IPS-11a (cell line): ENCODE measurements around the gene SPOP.
"Not testable (repeated sequence)": the region's sequence is repeated elsewhere in the genome, so short reads cannot be mapped to it uniquely, and the experiment has no call there.

Experiments
- H3K4me3 ChIP-seq: one replicate; pipeline ENCODE4 v1.5.1; 2013; ENCODE audit warnings: low read depth, low read length, control low read depth

SPOP gene

DNA sequence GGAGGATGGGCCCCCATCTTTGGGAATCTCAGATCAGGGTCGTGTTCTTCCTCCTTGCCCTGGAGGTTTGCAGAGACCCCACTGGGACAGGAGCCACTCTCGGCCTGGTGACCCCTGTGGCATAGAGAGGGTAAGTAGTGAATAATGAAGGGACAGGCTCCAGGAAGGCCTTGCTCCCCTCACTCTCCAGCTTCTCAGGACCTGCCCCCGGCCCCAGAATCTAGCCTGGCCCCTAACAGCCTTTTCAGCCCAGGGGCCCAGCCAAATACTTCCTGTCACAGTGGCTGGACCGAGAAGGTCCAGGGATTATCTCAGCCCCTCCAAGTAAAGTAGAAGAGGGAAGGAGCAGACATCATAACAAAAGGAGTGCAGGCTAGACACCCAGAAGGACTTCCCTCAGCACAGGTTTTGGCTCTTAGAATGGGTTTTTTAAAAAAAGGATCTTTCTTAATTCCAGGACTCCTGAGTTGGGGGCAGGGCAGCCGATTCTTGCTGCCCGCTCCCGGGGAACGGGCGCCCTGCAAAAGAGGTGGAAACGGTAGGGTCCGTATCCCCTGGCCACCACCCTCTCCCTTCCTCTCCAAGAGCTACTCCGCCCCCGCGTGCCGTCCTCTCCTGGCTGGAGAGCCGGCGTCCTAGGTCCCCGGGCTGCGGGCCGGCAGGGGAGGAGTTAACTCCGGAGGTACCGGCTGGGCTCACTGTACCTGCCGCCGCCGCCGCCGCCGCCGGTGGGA is 102.8 kb downstream of the SPOP start:
- H3K4me3 ChIP-seq = peak overlapping the region; percentile 33

DNA sequence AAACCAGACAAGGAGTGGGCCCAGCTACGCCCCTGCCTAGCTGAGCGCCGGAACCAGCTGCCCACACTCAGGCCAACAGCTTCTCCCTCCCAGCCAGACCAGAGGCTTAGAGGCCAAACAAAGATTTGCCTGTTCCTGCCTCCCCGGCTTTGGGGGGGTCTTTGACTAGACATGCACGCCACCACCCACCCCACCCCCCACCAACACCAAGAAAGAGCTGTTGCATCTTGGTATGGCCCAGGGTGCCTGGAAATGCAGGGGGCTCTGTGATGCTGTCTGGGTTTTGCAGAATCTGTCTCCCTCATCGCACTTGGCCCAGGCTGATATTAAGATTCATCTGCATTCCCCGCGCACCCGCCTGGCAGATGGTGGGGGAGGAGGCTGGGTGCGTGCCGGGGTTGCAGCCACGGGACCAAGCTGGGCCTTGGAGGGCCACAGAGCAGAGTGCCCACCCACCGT is 103.5 kb downstream of the SPOP start:
- no peak overlapping the region for H3K4me3 ChIP-seq

DNA sequence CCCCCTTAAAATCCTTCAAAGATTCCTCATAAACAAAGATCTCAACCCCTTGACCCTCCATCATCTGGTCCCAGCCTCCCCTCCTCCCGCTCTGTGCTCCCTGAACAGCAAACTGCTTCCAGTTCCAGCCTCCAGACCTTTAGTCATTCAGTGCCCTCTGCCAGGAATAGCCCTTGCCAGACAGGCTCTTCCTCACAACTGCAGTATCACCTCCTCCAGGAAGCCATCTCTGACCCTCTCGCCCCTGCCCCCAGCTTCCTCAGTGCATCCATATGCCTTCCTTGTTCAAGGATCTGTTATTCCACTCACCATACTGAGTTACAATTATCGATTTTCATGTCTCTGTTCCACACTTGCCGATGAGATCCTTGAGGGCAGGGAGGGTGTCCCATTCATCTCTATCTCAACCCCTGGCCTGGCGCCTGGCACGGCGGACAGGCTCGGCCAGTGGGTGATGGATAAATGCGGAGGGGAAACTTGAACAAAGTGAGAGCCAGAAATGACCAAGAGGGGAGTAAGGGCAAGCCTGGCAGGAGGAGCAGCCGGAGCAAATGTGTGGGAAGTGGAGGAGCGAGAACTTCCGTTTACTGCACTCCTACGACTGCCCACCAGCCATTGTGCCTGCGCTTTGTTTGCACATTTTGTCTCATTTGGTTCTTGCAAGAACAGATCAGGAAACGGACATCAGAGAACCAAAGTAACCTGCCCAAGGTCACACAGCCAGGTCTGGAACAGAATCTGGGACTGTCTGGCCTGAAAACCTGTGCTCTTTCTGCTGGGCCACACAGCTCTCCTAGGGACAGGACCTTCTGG is 104.2 kb downstream of the SPOP start:
- H3K4me3 ChIP-seq = no peak overlapping the region

DNA sequence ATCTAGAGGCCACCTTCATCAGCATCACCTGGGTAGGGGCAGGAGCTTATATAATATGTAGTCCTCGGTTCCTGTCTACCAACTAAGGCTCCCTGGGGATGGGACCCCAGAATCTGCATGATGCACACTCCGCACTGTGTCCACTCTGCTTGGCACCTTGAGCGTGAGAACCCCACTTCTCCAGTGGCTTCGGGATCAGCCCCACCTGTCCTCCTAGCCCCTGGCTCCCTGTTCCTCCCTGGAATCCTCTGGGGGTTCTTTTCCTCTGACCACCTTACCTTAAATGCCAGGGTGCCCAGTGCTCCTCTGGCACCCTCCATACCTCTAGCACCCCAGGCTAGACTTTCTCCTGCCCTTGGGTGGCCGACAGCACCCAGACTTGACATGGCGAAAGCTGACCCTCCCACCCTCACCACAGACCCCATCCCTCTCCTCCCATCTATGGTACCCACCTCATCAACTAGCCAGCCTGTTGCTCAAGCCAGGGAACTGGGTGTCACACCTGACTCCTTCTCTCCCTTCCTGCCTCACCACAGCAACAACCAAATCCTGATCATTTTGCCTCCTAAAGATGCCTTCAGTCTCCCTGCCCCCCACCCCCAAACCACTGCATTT is 105.0 kb downstream of the SPOP start:
- H3K4me3 ChIP-seq = no peak overlapping the region

DNA sequence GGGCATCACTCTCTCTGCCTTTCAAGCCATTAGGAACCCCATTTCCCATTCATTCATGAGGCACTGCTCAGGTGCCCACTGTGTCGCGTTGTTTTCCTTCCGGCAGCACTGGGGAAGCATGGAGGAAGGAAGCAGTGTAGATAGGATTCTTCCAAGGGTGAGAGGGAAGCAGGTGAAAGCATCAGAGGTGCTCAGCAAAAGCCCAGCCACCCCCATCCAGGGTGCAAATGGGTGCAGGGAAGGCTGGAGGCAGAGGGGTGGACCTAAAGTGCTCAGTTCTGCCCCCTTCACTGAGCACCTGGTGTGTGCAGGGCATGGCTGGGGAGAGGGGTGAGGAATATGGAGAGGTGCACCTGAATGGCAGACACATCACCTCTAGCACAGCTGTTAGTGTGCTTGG is 105.7 kb downstream of the SPOP start:
- H3K4me3 ChIP-seq = no peak overlapping the region

DNA sequence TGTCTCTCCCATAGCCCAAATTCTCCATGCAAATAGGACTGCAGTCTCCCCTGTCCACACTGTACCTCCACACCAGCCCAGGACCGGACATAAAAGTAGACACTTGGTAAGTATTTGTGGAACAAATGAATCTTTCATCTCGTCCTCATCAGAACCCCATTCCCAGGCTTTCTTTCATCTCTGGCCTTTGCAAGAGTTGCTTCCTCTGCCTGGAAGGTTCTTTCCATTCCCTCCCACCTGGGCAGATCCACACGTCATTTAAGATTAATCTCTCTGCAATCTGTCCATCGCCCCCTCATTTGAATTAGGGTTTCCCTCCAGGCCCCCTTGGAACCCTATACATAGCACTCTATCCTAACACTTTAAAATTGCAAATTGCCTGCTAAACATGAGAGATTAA is 106.1 kb downstream of the SPOP start:
- H3K4me3 ChIP-seq = no peak overlapping the region

DNA sequence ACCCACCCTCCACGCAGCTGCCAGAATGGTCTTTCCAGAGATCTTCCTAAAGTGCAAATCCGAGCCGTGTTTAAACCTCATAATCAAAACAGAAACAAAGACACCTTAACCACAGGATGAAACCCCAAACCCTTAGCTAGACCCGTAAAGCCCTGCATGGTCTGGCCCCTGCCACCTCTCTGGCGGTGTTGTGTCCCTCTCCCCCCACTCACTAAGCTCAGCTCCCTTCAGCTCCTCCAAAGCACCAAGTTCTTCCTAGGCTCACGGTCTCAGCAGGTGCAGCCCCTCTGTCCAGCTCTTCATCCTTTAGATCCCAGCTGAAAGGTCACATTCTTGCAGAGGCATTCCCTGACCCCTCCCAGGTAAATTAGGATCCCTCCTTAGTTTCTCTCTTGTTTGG is 106.6 kb downstream of the SPOP start:
- no peak overlapping the region for H3K4me3 ChIP-seq

DNA sequence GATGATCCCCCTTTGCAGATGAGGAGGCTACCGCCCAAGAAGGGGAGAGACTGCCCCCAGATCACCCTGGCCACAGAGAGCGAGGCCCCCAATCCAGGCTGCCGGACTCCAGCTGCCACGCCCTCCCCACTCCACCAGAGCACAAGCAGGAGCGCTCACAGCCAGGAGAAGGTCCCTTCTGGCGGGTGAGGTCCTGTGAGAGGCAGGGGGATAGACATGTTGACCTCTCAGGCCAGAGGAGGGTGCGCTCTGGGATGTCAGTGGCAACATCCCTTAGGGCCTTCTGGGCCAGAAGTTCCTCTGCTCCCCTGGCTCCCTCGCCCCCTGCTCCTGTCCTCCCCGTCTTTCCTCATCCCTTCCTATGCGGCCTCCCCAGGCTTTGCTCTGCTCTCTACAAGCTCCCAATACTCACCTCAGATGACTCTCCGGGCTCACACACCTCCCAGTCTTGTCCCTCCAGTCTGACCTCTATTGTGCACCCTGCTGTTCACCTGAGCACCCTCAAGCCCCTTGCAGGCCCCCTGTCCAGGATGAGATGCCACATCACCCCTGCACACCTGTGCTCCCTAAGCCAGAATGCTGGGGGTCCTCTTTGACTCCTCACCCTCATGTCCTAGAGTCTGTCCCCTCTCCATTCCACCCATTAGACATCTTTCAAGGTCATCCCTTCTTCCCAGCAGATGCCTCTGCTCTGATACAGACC is 107.2 kb downstream of the SPOP start:
- no peak overlapping the region for H3K4me3 ChIP-seq

DNA sequence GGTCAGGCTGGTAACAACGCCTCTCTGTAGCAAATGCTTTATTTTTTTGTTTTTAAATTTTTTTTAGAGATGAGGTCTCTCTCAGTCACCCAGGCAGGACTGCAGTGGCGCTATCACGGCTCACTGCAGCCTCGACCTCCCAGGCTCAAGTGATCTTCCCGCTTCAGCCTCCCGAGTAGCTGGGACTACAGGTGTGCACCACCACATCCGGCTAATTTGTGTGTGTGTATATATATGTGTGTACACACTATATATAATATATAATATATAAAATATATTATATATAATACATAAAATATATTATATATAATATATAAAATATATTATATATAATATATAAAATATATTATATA is 109.2 kb downstream of the SPOP start:
- not testable (repeated sequence) for H3K4me3 ChIP-seq

DNA sequence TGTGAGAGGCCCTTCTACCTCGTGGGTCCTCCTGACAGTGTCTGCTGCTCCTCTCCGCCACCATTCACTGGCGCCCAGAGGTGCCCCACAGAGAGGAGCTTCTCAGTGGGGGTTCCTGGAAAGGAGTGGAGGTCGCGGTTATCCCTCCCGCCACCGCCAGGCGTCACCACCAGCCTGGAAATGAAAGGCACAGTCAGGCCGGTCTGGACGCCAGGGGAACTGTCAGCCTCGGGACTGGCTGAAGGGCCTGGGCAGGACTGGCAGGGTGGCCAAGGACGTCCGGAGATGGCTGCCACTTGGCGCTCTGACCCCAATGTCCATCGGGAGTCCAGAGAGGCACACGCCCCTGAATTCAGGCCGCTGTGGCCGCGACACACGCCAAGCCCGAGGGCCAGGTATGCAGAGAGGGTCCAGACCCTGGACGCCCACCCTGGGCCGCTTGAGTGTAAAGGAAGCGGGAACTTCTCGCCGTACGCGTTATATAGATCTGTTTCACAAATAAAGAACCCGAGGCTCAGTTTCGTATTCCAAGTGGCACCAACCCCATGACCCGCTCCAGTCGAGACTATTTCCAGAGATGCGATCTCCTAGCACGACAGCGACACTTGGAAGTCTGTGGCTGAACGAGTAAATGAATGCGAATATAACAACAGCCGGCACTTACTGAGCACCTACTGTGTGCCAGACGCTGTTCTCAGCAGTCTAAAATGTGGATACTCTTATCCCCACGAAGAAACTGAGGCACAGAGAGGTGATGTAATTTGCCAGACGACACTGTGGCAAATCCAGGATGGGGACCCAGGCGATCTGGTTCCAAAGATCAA is 109.8 kb downstream of the SPOP start:
- H3K4me3 ChIP-seq = no peak overlapping the region

DNA sequence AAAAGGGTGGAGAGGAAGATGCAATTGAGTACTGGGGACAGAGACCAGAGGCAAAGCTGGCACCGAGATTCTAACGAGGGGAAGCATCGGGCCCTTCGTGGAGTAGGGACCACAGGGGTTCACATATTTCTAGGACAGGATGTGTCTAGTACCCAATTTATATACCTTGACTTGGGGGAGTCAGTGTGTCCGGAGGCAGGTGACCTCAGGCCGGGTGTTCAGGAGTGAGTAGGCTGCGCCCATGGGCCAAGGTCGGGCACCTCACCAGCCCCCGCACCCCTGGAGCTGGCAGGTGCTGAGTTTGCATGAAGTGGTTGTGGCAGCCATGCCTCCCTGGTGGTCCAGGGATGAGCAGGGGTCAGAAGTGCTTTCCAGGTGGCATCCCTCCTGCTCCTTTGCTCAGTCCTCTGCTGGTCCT is 110.8 kb downstream of the SPOP start:
- H3K4me3 ChIP-seq = no peak overlapping the region

DNA sequence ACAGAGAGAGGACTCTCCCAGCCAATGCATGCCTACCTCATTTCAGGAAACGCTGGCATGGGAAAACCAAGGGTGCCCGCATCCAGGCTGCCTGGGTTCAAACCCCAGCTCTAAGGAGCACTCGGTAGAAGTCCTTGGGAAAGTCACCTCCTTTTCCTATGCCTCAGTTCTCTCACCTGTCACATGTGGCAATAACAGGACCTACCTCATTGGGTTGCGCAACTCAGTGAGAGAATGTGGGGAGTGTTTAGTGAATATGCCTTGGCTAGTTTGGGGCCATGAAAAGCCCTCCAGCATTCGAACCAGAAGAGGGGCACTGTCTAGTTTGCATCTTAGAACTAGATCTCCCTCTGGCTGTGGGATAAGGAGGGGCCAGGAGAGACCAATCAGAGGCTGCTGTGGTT is 111.2 kb downstream of the SPOP start:
- H3K4me3 ChIP-seq = no peak overlapping the region

DNA sequence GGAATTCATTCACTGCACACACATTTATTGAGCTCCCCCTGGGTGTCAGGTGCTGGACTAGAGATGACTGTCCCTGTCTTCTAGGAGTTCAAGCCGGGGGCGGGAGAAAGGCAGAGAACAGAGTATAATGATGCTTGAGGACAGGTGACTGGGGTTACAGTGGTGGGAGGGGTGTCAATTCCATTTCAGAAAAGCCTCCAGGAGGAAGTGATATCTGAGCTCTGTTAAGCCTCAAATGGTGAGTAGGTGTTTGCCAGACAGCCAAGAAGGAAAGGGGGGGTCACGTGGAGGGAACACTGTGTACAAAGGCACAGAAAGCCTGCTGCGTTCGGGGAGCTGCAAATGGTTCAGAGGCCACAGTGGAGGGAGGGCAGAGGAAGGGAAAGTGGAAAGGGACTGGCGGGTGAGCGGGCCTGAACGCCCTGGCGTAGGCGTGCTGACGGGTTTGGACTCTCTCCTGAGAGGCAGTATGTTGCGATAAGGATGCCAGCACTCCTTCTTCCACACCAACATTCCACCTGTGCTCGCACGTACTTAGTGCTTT is 111.9 kb downstream of the SPOP start:
- no peak overlapping the region for H3K4me3 ChIP-seq

DNA sequence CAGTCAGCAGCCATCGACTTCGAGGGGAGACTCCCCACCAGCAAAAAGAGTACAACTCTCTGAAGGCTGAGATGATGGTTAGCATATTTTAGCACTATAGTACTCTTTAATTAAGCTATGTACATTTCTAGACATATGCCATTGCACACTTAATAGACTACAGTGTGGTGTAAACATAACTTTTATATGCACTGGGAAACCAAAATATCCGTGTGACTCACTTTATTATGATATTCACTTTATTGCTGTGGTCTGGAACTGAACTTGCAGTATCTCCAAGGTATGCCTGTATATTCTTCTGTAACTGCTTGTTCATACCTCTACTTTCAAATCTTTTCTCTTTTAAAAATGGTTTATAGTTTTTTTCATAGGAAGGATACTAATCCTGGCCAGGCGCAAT is 113.3 kb downstream of the SPOP start:
- H3K4me3 ChIP-seq = no peak overlapping the region

DNA sequence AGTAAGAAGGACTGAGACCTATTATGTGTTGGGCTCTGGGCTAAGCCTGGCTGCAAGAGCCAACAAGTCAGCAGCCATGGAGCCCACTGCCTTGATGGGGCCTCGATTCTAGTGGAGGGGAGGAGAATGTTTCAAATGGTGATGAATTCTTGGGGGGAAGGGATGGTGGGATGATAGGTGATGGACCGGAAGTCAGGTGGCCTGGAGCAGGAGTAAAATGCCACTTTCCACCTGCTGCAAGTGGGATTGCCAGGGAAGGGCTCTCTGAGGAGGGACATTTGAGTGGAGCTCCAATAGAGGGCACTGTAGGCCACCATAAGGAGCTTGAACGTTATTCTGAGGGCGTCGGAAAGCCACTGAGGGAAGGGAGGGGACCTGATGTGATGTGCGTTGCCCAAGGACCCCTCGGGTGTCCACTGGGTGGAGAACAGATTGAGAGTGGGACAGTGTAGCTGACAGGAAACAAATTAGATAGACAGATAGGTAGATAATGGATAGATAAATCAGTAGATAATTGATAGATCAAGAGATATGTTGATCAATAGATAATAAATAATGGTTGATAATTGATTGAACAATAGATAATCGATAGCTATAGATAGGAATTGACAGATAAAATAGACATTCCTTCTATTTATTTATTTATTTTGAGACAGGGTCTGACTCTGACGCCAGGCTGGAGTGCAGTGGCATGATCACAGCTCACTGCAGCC is 120.4 kb downstream of the SPOP start:
- H3K4me3 ChIP-seq = no peak overlapping the region

DNA sequence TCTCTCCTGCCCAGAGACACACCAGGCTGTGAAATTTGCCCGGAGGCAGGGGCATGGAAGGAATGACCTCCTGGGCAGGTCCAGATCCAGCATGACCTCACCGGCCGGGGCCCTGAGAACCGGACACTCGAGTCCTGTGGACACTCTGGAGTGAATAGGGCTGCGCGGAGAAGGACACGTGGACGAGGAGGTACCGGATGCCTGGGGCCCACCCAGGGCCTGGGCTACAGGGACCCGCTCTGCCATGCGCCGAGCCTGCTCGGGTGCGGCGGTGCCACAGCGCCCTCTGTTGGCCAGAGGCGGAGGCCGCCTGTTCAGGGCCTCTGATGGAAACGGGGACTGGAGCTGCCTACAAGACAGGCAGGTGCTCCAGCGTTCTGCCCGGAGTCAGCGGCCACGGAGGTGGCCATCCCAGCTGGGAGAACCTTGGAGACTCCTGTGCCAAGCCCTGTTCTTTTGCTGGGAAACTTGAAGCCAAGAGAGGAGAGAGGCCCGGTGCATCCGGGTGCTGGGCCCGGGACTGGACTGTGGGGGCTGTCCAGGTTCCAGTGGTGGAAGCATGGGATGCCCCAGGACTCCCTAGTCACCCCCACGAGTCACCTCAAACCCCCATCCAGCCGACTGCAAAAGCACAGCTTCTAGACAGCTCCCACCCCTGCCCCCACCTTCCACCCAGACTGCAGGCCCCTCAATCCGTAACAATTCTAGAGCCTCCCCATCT is 121.5 kb downstream of the SPOP start:
- no peak overlapping the region for H3K4me3 ChIP-seq

DNA sequence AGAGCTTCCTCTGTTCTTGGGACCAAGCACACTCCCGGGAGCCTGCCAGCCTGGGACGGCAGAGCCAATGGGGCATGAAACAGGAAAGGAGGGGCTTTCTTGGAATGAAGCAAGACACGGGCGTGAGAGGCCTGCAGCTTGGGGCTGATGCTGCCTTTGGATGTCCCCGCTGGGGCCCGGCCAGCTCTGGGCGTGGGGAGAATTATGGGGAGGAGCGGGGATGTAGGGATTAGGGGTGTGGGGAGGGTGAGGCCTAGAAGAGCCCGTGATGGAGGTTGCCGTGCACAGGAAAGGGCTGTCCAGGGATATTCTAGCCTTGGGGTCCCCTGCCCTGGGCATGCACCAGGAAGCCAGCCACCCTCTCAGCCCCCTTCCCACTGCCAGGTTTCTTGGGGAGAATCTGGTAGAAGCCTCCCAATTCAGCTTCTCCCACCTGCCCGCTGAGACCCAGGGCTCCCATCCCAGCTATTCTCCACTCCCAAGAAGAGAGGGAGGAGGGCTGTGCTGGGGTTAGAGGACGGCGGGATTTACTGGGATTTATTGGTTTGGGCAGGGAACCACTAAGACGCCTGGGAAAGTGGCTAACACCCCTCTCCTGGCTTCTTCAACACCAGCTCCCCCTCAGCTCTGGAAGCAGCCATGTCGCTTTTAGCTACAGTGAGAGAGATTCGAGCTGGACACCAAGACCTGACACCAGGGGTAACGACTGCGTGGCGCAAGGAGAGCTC is 122.2 kb downstream of the SPOP start:
- no peak overlapping the region for H3K4me3 ChIP-seq
